Keratinocyte (primary cell): Measurements from ENCODE around the gene LATS1. TPM values are rescaled to one million over a fixed set of nuclear protein-coding genes. Genes with fewer than 3 reads are reported as not detected.

Experiments
- DNase-seq: peaks from one replicate; pipeline ENCODE4 v3.0.0-alpha.2; 2011; ENCODE audit warnings: low read depth, missing footprints, low spot score
- FAIRE-seq: peaks from 2 replicates; lab custom pipeline; 2011; peaks lifted over from hg19 to GRCh38; lab: Jason Lieb, UNC
- H2AFZ ChIP-seq: 2 replicates; pipeline ENCODE4 v1.6.0; 2012; ENCODE audit warnings: low read length, control low read depth, inconsistent platforms; ENCODE audit not compliant: control insufficient read depth
- H3K27ac ChIP-seq: 2 replicates; pipeline ENCODE4 v1.5.1; 2011; ENCODE audit warnings: low read length; ENCODE audit not compliant: control insufficient read depth, insufficient read depth
- H3K27me3 ChIP-seq: 3 replicates; pipeline ENCODE4 v1.6.0; 2011; ENCODE audit warnings: low read length; ENCODE audit not compliant: control insufficient read depth, insufficient read depth; ENCODE audit errors: extremely low read depth
- H3K36me3 ChIP-seq, 2 experiments: 2 replicates in 1 of 2; 3 replicates in 1 of 2; pipeline ENCODE4 v1.5.1; 2011; ENCODE audit warnings: low read length in 2 of 2, mild to moderate bottlenecking in 1 of 2; ENCODE audit not compliant: control insufficient read depth in 2 of 2, insufficient read depth in 2 of 2; ENCODE audit errors: extremely low read depth in 1 of 2
- H3K4me1 ChIP-seq: 3 replicates; pipeline ENCODE4 v1.5.1; 2011; ENCODE audit warnings: low read length; ENCODE audit not compliant: control insufficient read depth, insufficient read depth; ENCODE audit errors: extremely low read depth
- H3K4me2 ChIP-seq: 3 replicates; pipeline ENCODE4 v1.6.0; 2011; ENCODE audit warnings: low read depth, low read length; ENCODE audit not compliant: control insufficient read depth, insufficient read depth; ENCODE audit errors: extremely low read depth
- H3K4me3 ChIP-seq, 3 experiments: fragments of 200-600 bp in 1 of 3; sonication (generic) in 1 of 3; 2 replicates in 2 of 3; 3 replicates in 1 of 3; pipeline ENCODE4 v1.5.1; 2011 to 2016; ENCODE audit warnings: low read length in 3 of 3, mild to moderate bottlenecking in 3 of 3, control low read depth in 2 of 3, inconsistent platforms in 1 of 3, low read depth in 1 of 3, mixed read lengths in 1 of 3, mixed run types in 1 of 3, moderate library complexity in 1 of 3; ENCODE audit not compliant: control insufficient read depth in 2 of 3, insufficient read depth in 2 of 3; ENCODE audit errors: extremely low read depth in 1 of 3
- H3K79me2 ChIP-seq: 2 replicates; pipeline ENCODE4 v1.6.0; 2012; ENCODE audit warnings: low read length; ENCODE audit not compliant: control insufficient read depth, insufficient read depth
- H3K9ac ChIP-seq: 3 replicates; pipeline ENCODE4 v1.6.0; 2011; ENCODE audit warnings: low read length; ENCODE audit not compliant: control insufficient read depth, insufficient read depth; ENCODE audit errors: extremely low read depth
- H3K9me1 ChIP-seq: 3 replicates; pipeline ENCODE4 v1.6.0; 2011; ENCODE audit warnings: low read length; ENCODE audit not compliant: control insufficient read depth, insufficient read depth; ENCODE audit errors: extremely low read depth
- H3K9me3 ChIP-seq: 2 replicates; pipeline ENCODE4 v1.5.1; 2012; ENCODE audit warnings: low read depth, low read length; ENCODE audit not compliant: control insufficient read depth
- H4K20me1 ChIP-seq: 3 replicates; pipeline ENCODE4 v1.6.0; 2011; ENCODE audit warnings: low read length; ENCODE audit not compliant: control insufficient read depth, insufficient read depth; ENCODE audit errors: extremely low read depth
- EZH2 ChIP-seq: IDR thresholded peaks from one replicate; pipeline ENCODE4 v1.6.1; 2012; ENCODE audit warnings: inconsistent platforms, mild to moderate bottlenecking, low read length, moderate library complexity
- dilution Hi-C: fragments of 300-500 bp; cut with MboI; formaldehyde crosslinking; loops from one replicate; pipeline ENCODE4 v1.7.0; 2020; ENCODE audit warnings: low sequenced_read_pairs; ENCODE audit not compliant: extremely low pct_ligation_motif_present
- polyA plus RNA-seq, 5 experiments: library from polyadenylated mRNA; depleted of rRNA in 3 of 5; stranded (reverse) in 3 of 5; stranded (forward) in 1 of 5; unstranded in 1 of 5; fragments of >200 nt; gene quantifications; 1 replicate in 1 of 5; 2 replicates in 3 of 5; 3 replicates in 1 of 5; pipeline versions ENCODE4 v1.2.1 to v1.2.3, GENCODE V29; 2011 to 2012; ENCODE audit warnings: missing spikeins in 2 of 5, low read depth in 1 of 5, low replicate concordance in 1 of 5
- TF ChIP-seq, protein P1 (sequence below), 3 experiments: IDR thresholded peaks in 1 of 3; conservative IDR thresholded peaks in 1 of 3; optimal IDR thresholded peaks in 1 of 3; 2 replicates in 2 of 3; 3 replicates in 1 of 3; pipeline versions ENCODE3 to v1.5.1; 2011; ENCODE audit warnings: low read length in 3 of 3, mild to moderate bottlenecking in 3 of 3, moderate library complexity in 2 of 3, control low read depth in 1 of 3, inconsistent platforms in 1 of 3; ENCODE audit not compliant: insufficient read depth in 2 of 3; ENCODE audit errors: extremely low read depth in 1 of 3

The LATS1 gene
- polyA plus RNA-seq, 1 donor (not counting 4 experiments of a cell fraction or from before 2014, with no cell fraction given): 11.3 TPM

DNA sequence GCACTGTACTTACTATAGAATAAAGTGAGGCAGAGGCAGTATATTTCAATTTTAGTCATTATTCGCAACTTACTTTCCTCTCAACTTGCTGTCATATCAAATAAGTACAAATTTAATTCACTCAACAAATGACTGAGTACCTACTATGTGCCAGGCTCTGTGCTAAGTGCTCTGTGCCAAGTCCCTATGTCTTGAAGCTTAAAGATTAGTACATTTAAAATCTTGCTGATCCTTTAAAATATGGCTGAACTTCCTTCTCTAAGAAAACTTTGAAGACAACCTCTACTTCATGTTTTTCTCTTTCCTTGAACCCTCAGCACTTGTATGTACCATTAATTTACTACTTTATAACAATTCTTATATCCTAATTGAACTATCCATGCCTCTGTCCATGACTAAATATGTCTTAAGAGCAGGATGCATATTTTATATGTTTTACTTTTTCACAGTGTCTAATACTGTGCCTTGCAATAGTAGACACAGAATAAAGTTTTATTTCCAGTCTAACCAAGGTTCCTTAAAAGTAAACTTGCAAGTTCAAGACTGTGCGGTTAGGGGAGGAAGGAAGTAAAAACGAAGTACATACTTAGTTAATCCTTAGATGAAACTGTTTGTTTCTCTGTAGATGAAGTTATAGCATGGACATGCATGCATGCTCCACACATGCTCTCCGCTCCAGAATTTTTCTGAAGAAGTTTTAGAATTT is 10.0 kb upstream of the LATS1 start:
- Histone ChIP-seq H3K9me3 (no peaks in the 10 kb centered on the region), H3K4me2 (no peak overlapping the region), H3K27me3 (no peaks in the 10 kb centered on the region), H3K79me2 (no peaks in the 10 kb centered on the region), H3K4me3 (no peak overlapping the region), H3K27ac (no peak overlapping the region), H2AFZ (no peak overlapping the region), H3K9me1 (no peaks in the 10 kb centered on the region), H4K20me1 (no peaks in the 10 kb centered on the region), H3K36me3 (peaks cover 13 to 18% of the 10 kb centered on the region in 2 experiments), H3K4me1 (no peaks in the 10 kb centered on the region), H3K9ac (no peak overlapping the region)
- dilution Hi-C loops: no loop called here
- no peak for DNase-seq
- no peak for TF ChIP-seq EZH2
- TF ChIP-seq, protein P1, sequence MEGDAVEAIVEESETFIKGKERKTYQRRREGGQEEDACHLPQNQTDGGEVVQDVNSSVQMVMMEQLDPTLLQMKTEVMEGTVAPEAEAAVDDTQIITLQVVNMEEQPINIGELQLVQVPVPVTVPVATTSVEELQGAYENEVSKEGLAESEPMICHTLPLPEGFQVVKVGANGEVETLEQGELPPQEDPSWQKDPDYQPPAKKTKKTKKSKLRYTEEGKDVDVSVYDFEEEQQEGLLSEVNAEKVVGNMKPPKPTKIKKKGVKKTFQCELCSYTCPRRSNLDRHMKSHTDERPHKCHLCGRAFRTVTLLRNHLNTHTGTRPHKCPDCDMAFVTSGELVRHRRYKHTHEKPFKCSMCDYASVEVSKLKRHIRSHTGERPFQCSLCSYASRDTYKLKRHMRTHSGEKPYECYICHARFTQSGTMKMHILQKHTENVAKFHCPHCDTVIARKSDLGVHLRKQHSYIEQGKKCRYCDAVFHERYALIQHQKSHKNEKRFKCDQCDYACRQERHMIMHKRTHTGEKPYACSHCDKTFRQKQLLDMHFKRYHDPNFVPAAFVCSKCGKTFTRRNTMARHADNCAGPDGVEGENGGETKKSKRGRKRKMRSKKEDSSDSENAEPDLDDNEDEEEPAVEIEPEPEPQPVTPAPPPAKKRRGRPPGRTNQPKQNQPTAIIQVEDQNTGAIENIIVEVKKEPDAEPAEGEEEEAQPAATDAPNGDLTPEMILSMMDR (optimal IDR thresholded peaks at IDR 0.05 in 1 of 3, IDR thresholded peaks at IDR 0.05 in 1 of 3, conservative IDR thresholded peaks at IDR 0.05 in 1 of 3; ENCODE audit: extremely low read depth in 1 of 3, insufficient read depth in 2 of 3, low read length in 3 of 3): no peak
- FAIRE-seq: no peak

DNA sequence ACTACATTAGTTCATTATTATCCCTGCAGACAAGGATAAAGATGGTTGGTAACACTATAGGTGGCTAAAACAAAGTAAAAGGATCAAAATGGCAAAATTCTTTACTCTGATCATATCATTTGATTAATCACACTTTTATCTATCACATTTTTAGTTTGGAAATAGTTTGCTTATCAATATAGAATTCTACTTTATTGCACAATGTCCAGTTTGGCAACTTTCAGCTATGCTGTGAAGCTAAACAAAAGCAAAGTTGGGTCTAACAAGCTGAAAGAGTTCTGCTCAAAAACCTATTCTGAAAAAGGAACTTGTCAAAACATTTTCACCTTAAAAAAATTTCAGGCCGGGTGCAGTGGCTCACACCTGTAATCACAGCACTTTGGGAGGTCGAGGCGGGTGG is 7.9 kb upstream of the LATS1 start:
- H3K9ac ChIP-seq: no peak overlapping the region
- H3K9me3 ChIP-seq: no peaks in the 10 kb centered on the region
- dilution Hi-C loops: no loop called here
- no peaks in the 10 kb centered on the region for H3K4me1 ChIP-seq
- H2AFZ ChIP-seq: no peak overlapping the region
- TF ChIP-seq, protein P1 (optimal IDR thresholded peaks at IDR 0.05 in 1 of 3, IDR thresholded peaks at IDR 0.05 in 1 of 3, conservative IDR thresholded peaks at IDR 0.05 in 1 of 3; ENCODE audit: extremely low read depth in 1 of 3, insufficient read depth in 2 of 3, low read length in 3 of 3): no peak
- no peak for TF ChIP-seq EZH2
- no peaks in the 10 kb centered on the region for H4K20me1 ChIP-seq
- no peaks in the 10 kb centered on the region for H3K27me3 ChIP-seq
- no peaks in the 10 kb centered on the region for H3K9me1 ChIP-seq
- H3K79me2 ChIP-seq: no peaks in the 10 kb centered on the region
- no peak overlapping the region for H3K4me3 ChIP-seq
- H3K36me3 ChIP-seq: peaks cover 11 to 18% of the 10 kb centered on the region in 2 experiments
- no peak for DNase-seq
- no peak overlapping the region for H3K4me2 ChIP-seq
- no peak overlapping the region for H3K27ac ChIP-seq
- no peak for FAIRE-seq
